K562 (cell line): ENCODE measurements around the gene APOL2. TPM values are rescaled to one million over a fixed set of nuclear protein-coding genes. Genes with fewer than 3 reads are reported as not detected.

Source experiments
- ATAC-seq: fragments of 200-7000 bp; cut with Tn5 transposase; 3 replicates; pipeline ENCODE4 v1.9.1; 2020; ENCODE audit warnings: moderate library complexity
- BruUV-seq: library from RNA; stranded (reverse); fragments of 400-500 nt; replicated peaks from 2 replicates; lab custom pipeline; 2021; lab: Mats Ljungman, UMichigan
- CTCF ChIA-PET: fragments of 300-600 bp; formaldehyde crosslinking; extraction: SDS; loops from one replicate; lab custom pipeline; 2021; ENCODE audit warnings: low intra/inter-chr PET ratio; lab: Yijun Ruan, JAX
- POLR2A ChIA-PET: fragments of 300-600, 350-650 bp; sonication (Branson Sonifier 250); formaldehyde crosslinking; extraction: SDS; loops from one replicate; lab custom pipeline; 2021; ENCODE audit warnings: antibody characterized with exemption, inconsistent platforms; lab: Yijun Ruan, JAX
- DNase-seq, 4 experiments: peaks; one replicate each; pipeline versions ENCODE4 v3.0.0 to v3.0.0-alpha.2; 2011 to 2018; ENCODE audit warnings: low spot score in 3 of 4, mixed read lengths in 3 of 4; ENCODE audit errors: extremely low read depth in 1 of 4
- FAIRE-seq: peaks from 2 replicates; lab custom pipeline; 2011; peaks lifted over from hg19 to GRCh38; lab: Jason Lieb, UNC
- H2AFZ ChIP-seq: 2 replicates; pipeline ENCODE4 v1.6.0; 2011; ENCODE audit warnings: low read depth, low read length, control low read depth, inconsistent platforms
- H3K27ac ChIP-seq: fragments of 200-600 bp; 3 replicates; pipeline ENCODE4 v1.8.0; 2011; ENCODE audit warnings: low read depth, mild to moderate bottlenecking, control low read depth, inconsistent platforms, low read length, moderate library complexity, mixed read lengths; ENCODE audit errors: extremely low read depth
- H3K27me3 ChIP-seq, 2 experiments: fragments of 300-600 bp in 1 of 2; 2 replicates in 1 of 2; 3 replicates in 1 of 2; pipeline versions ENCODE4 v1.6.0 to v1.8.0; 2011; ENCODE audit warnings: inconsistent platforms in 2 of 2, low read length in 2 of 2, mild to moderate bottlenecking in 1 of 2, mixed read lengths in 1 of 2, moderate library complexity in 1 of 2; ENCODE audit not compliant: control insufficient read depth in 2 of 2, insufficient read depth in 2 of 2
- H3K36me3 ChIP-seq: fragments of 300-600 bp; 3 replicates; pipeline ENCODE4 v1.8.0; 2011; ENCODE audit warnings: mild to moderate bottlenecking, low read length, inconsistent platforms; ENCODE audit not compliant: control insufficient read depth, insufficient read depth
- H3K4me1 ChIP-seq, 2 experiments: fragments of 200-600 bp in 1 of 2; replicated peaks in 1 of 2; 2 replicates in 1 of 2; 3 replicates in 1 of 2; pipeline versions ENCODE4 v1.5.1 to v1.8.0; 2011; ENCODE audit warnings: inconsistent platforms in 2 of 2, low read length in 2 of 2, mild to moderate bottlenecking in 1 of 2, mixed read lengths in 1 of 2, moderate library complexity in 1 of 2; ENCODE audit not compliant: control insufficient read depth in 2 of 2, insufficient read depth in 2 of 2
- H3K4me2 ChIP-seq: 2 replicates; pipeline ENCODE4 v1.6.1; 2011; ENCODE audit warnings: low read length, control low read depth, inconsistent platforms, mixed read lengths; ENCODE audit not compliant: insufficient read depth
- H3K4me3 ChIP-seq: fragments of 200-600 bp; sonication (generic), shearing (Covaris generic); 2 replicates; pipeline ENCODE4 v1.5.1; 2016; ENCODE audit warnings: control low read depth, inconsistent platforms
- H3K79me2 ChIP-seq: fragments of 200-600 bp; 3 replicates; pipeline ENCODE4 v1.8.0; 2011; ENCODE audit warnings: low read length, inconsistent platforms; ENCODE audit not compliant: control insufficient read depth, insufficient read depth
- H3K9ac ChIP-seq, 2 experiments: 2 replicates each; pipeline versions ENCODE4 v1.6.0 to v1.6.1; 2011; ENCODE audit warnings: low read depth in 2 of 2, low read length in 2 of 2, control low read depth in 1 of 2, inconsistent platforms in 1 of 2, mild to moderate bottlenecking in 1 of 2, mixed read lengths in 1 of 2; ENCODE audit not compliant: insufficient read depth in 1 of 2
- H3K9me1 ChIP-seq: one replicate; pipeline ENCODE4 v1.6.0; 2011; ENCODE audit warnings: inconsistent platforms, mild to moderate bottlenecking, low read length, moderate library complexity; ENCODE audit not compliant: control insufficient read depth, insufficient read depth
- H3K9me3 ChIP-seq: replicated peaks from 2 replicates; pipeline ENCODE4 v1.5.1; 2011; ENCODE audit warnings: low read depth, low read length, inconsistent platforms; ENCODE audit not compliant: control insufficient read depth, insufficient read depth
- H4K20me1 ChIP-seq: replicated peaks from 2 replicates; pipeline ENCODE4 v1.6.1; 2011; ENCODE audit warnings: low read length, inconsistent platforms, mixed read lengths; ENCODE audit not compliant: control insufficient read depth, insufficient read depth
- CCNT2 ChIP-seq: IDR thresholded peaks from 2 replicates; pipeline ENCODE4 v1.6.1; 2011; ENCODE audit warnings: borderline replicate concordance, low read depth, mild to moderate bottlenecking, moderate library complexity, mixed read lengths, low read length; ENCODE audit not compliant: insufficient read length; ENCODE audit errors: extremely low read depth
- GABPB1 ChIP-seq: sonication (generic); formaldehyde crosslinking; IDR thresholded peaks from 2 replicates; pipeline ENCODE4 v1.8.0; 2022; ENCODE audit warnings: mild to moderate bottlenecking, missing genetic modification reagents
- GTF2F1 ChIP-seq: IDR thresholded peaks from 2 replicates; pipeline ENCODE4 v1.6.1; 2011; ENCODE audit warnings: low read depth, low read length, improper control_type of control experiment
- KAT8 ChIP-seq: fragments of 450-650 bp; IDR thresholded peaks from 2 replicates; pipeline ENCODE4 v1.6.1; 2016; ENCODE audit warnings: low read depth, mild to moderate bottlenecking
- POLR2B ChIP-seq: fragments of 450-650 bp; IDR thresholded peaks from 2 replicates; pipeline ENCODE4 v1.6.1; 2018; ENCODE audit warnings: low read depth; ENCODE audit not compliant: partially characterized antibody
- RBM14 ChIP-seq: fragments of 200-400 bp; formaldehyde crosslinking; IDR thresholded peaks from 2 replicates; pipeline ENCODE4 v1.6.1; 2018; ENCODE audit warnings: low read depth, mild to moderate bottlenecking, low read length, moderate library complexity, borderline replicate concordance; ENCODE audit not compliant: insufficient read depth
- SAP30 ChIP-seq: fragments of 200-600 bp; sonication (generic); IDR thresholded peaks from 2 replicates; pipeline ENCODE4 v1.6.1; 2012; ENCODE audit warnings: borderline replicate concordance, low read depth, mild to moderate bottlenecking, moderate library complexity, low read length, control low read depth, inconsistent platforms; ENCODE audit not compliant: insufficient read depth, poor library complexity, severe bottlenecking
- SMAD2 ChIP-seq: fragments of 150-350 bp; IDR thresholded peaks from 2 replicates; pipeline ENCODE4 v1.6.1; 2014; ENCODE audit warnings: low read depth, mild to moderate bottlenecking, low read length
- SRSF7 ChIP-seq: fragments of 200-400 bp; formaldehyde crosslinking; optimal IDR thresholded peaks from 2 replicates; pipeline ENCODE3; 2017; ENCODE audit warnings: mild to moderate bottlenecking, low read depth, low read length
- ZNF354B ChIP-seq: fragments of 250-450 bp; sonication (Bioruptor Pico); IDR thresholded peaks from 2 replicates; pipeline ENCODE4 v1.4.0; 2020
- ZNF766 ChIP-seq: fragments of 200-800 bp; sonication (Bioruptor generic); conservative IDR thresholded peaks from 2 replicates; pipeline ENCODE4 v1.6.1; 2016; ENCODE audit warnings: missing genetic modification characterization, missing compliant biosample characterization
- ZNF77 ChIP-seq: fragments of 250-450 bp; sonication (Bioruptor Pico); IDR thresholded peaks from 2 replicates; pipeline ENCODE4 v1.5.0; 2020
- WGBS: fragments of 100-300 bp; shearing (Covaris generic); methylation state at CpG from one replicate; pipeline ENCODE4 v1.1.6; 2016; ENCODE audit warnings: low coverage, mixed read lengths; ENCODE audit not compliant: insufficient coverage; ENCODE audit errors: missing lambda C conversion rate; 5-methylcytosine and 5-hydroxymethylcytosine counted together
- in situ Hi-C: fragments of 300-500 bp; cut with MboI; formaldehyde crosslinking; loops from 4 replicates; pipeline ENCODE4 v1.15.0; 2018; ENCODE audit warnings: inconsistent platforms, mixed read lengths
- intact Hi-C: fragments of 100-400 bp; cut with micrococcal nuclease; formaldehyde crosslinking; loops from 2 replicates; pipeline ENCODE4 v1.14.2; 2022
- polyA plus RNA-seq, 8 experiments: library from polyadenylated mRNA; depleted of rRNA in 4 of 8; stranded (reverse) in 5 of 8; unstranded in 3 of 8; fragments of >200 nt; fragmentation: Nextera tagmentation in 2 of 8; fragmentation: Illumina TruSeq in 1 of 8; extraction: Ambion mirVana in 2 of 8; extraction: Trizol in 1 of 8; gene quantifications; 2 replicates each; pipeline versions ENCODE4 v1.2.1 to v1.2.3, GENCODE V29; 2011 to 2014; ENCODE audit warnings: inconsistent platforms in 1 of 8, missing spikeins in 1 of 8
- total RNA-seq, 7 experiments: library from RNA; depleted of rRNA in 6 of 7; stranded (reverse); fragments of >200 nt in 6 of 7; fragmentation: Illumina TruSeq in 2 of 7; extraction: Trizol in 2 of 7; gene quantifications; 2 replicates each; pipeline versions ENCODE4 v1.2.1 to v1.2.3, GENCODE V29; 2011 to 2021; ENCODE audit warnings: low replicate concordance in 1 of 7
- TF ChIP-seq, protein P1 (sequence below): fragments of 450-650 bp; formaldehyde crosslinking; IDR thresholded peaks from 2 replicates; pipeline ENCODE4 v1.4.0; 2022; ENCODE audit warnings: missing genetic modification characterization

Gene APOL2
- total and polyA plus RNA-seq, 9 of the 15 experiments (the other 6 are each of a cell fraction or from before 2014, with no cell fraction given) = 2.7 to 10.6 (median 8.9) TPM

DNA sequence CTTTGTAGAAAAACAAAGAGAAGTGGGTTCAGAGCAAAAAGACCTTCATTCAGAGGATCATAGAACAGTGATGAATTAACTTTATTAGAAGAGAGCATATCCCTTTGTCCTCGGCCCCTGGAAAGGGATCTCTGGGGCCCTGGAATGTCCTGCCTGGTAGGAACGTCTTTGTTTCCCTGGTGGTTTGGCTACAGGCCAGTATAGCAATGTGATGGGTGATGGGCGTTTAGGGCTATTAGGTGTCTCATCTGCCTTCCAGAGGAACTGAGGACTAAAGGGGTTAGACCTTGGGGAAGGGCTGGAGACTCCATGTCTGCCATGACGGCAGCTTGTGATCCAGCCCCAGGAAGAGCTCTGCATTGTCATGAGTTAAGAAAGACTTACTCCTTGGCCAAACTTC is 46.8 kb downstream of the APOL2 start:
- DNase-seq = no peak
- no peak for ATAC-seq
- H3K79me2 ChIP-seq = no peaks in the 10 kb centered on the region
- H2AFZ ChIP-seq = no peak overlapping the region
- H3K27ac ChIP-seq = no peak overlapping the region
- H3K4me3 ChIP-seq = no peak overlapping the region
- WGBS = 72% methylated on average over 3 of the region's 4 CpGs
- BruUV-seq = no TSS peak
- peaks cover 21% of the 10 kb centered on the region; the same call in 1 of the 3 replicates for H3K36me3 ChIP-seq
- no peaks in the 10 kb centered on the region for H3K9me3 ChIP-seq
- no peak for FAIRE-seq
- in situ Hi-C loops = no loop called here
- no peak overlapping the region for H3K9ac ChIP-seq
- TF ChIP-seq ZNF77 (CRISPR knock-in tag) = no peak
- TF ChIP-seq ZNF766 (CRISPR knock-in tag) = no peak
- no peak for TF ChIP-seq KAT8
- no peak for TF ChIP-seq ZNF354B (CRISPR knock-in tag)
- H3K4me1 ChIP-seq = peaks cover 7 to 9% of the 10 kb centered on the region in 2 experiments; a peak in 4 of 5 replicates
- intact Hi-C loops = no loop called here
- H3K27me3 ChIP-seq = no peaks in the 10 kb centered on the region
- CTCF ChIA-PET = no interaction called here
- no peak overlapping the region for H3K4me2 ChIP-seq
- POLR2A ChIA-PET = interaction anchor here (1.0 to 1.7 kb wide), 2 partner anchors 9 to 36 kb away, joined by 3 to 5 read pairs; partner anchors contain the start of gene APOL4
- no peaks in the 10 kb centered on the region for H3K9me1 ChIP-seq
- no peaks in the 10 kb centered on the region for H4K20me1 ChIP-seq

DNA sequence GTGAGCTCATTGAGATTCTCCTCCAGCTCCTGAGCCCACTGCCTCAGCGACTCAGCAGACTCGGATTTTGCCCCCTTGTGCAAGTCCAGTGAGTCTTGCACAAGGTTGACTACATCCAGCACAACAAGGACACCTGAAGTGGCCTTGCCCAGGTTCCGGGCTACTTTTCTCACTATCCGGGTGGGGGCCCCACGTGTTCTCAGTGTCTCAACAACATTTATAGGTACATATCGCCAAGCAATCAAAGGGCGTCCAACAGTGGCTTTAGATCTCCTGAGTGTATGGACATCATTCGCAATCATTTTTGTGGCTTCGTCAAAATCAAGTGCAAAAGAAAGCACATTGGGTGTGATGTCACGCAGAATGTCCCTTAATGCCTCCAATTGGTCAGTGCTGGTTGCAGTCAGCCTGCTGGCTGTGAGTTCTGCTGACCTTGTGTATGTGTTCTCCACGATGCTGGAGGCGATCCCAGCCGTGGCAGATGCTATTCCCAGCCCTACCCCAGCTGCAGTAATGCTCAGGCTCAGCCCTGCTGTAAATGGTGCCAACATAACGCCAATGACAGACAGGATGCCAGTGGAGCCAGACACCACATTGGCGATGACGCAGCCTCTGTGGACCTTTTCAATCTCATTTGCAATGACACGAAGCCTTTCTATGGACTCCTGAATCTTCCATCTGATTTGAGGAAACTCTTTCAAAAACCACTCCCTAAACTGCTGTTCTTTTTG is 48.1 kb downstream of the APOL2 start:
- 85% methylated on average over 15 of the region's 17 CpGs for WGBS
- TSS peak; percentile 24 for BruUV-seq
- Histone ChIP-seq H3K9me1 (no peaks in the 10 kb centered on the region), H3K9me3 (no peaks in the 10 kb centered on the region), H2AFZ (no peak overlapping the region), H3K4me3 (no peak overlapping the region), H3K27ac (no peak overlapping the region), H4K20me1 (no peaks in the 10 kb centered on the region), H3K4me2 (no peak overlapping the region), H3K79me2 (no peaks in the 10 kb centered on the region), H3K27me3 (no peaks in the 10 kb centered on the region), H3K4me1 (no peaks in the 10 kb centered on the region), H3K36me3 (peaks cover 21% of the 10 kb centered on the region; the same call in 1 of the 3 replicates), H3K9ac (no peak overlapping the region)
- no peak for ATAC-seq
- POLR2A ChIA-PET = interaction anchor here (0.8 to 1.7 kb wide), 3 partner anchors 11 kb away, joined by 3 to 5 read pairs (median 3); partner anchors contain the start of gene APOL4
- in situ Hi-C loops (no loop called here), intact Hi-C loops (no loop called here)
- no peak for FAIRE-seq
- DNase-seq = no peak
- CTCF ChIA-PET = no interaction called here
- TF ChIP-seq, protein P1, sequence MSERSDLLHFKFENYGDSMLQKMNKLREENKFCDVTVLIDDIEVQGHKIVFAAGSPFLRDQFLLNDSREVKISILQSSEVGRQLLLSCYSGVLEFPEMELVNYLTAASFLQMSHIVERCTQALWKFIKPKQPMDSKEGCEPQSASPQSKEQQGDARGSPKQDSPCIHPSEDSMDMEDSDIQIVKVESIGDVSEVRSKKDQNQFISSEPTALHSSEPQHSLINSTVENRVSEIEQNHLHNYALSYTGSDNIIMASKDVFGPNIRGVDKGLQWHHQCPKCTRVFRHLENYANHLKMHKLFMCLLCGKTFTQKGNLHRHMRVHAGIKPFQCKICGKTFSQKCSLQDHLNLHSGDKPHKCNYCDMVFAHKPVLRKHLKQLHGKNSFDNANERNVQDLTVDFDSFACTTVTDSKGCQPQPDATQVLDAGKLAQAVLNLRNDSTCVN (CRISPR knock-in tag) = no peak
- no peak for TF ChIP-seq SAP30
- TF ChIP-seq RBM14 = no peak
- TF ChIP-seq SRSF7 = no peak
- TF ChIP-seq CCNT2 = no peak
- TF ChIP-seq GABPB1 = no peak
- no peak for TF ChIP-seq SMAD2
- no peak for TF ChIP-seq GTF2F1
- TF ChIP-seq POLR2B = no peak
